Mucosa of descending colon (tissue), 3 donors: ENCODE measurements around the gene PRXL2B. TPM values are rescaled to one million over a fixed set of nuclear protein-coding genes. Genes with fewer than 3 reads are reported as not detected.

Experiments
- ATAC-seq: fragments of 200-7000 bp; cut with Tn5 transposase; one replicate; pipeline ENCODE4 v1.9.1; 2020; ENCODE audit warnings: mild to moderate bottlenecking, moderate library complexity
- DNase-seq, 3 donors: peaks; one replicate each; pipeline ENCODE4 v3.0.0-alpha.2; 2020
- H3K36me3 ChIP-seq: fragments of 200-600 bp; one replicate; pipeline ENCODE4 v1.8.0; 2021; ENCODE audit warnings: low read depth, mild to moderate bottlenecking
- H3K4me1 ChIP-seq: fragments of 200-600 bp; one replicate; pipeline ENCODE4 v1.8.0; 2021; ENCODE audit warnings: low read depth, mild to moderate bottlenecking
- H3K4me3 ChIP-seq: fragments of 200-600 bp; one replicate; pipeline ENCODE4 v1.8.0; 2021; ENCODE audit warnings: mild to moderate bottlenecking
- H3K9me3 ChIP-seq: fragments of 200-600 bp; one replicate; pipeline ENCODE4 v1.8.0; 2021; ENCODE audit warnings: mild to moderate bottlenecking
- CTCF ChIP-seq: fragments of 200-600 bp; IDR thresholded peaks from one replicate; pipeline ENCODE4 v1.8.0; 2022; ENCODE audit warnings: antibody characterized with exemption, mild to moderate bottlenecking
- intact Hi-C, 2 donors: fragments of 100-400 bp; cut with DNase I in 1 of 2; cut with micrococcal nuclease in 1 of 2; formaldehyde crosslinking; loops; one replicate each; pipeline versions ENCODE4 v1.11.0 to v1.11.1; 2022; cut with DNase I, micrococcal nuclease
- total RNA-seq, 3 donors: library from RNA; stranded (reverse); fragmentation: NEBNext Ultra II Directional in 2 of 3; extraction: Animal tissue kit (Norgen Biotek cat#: 25700) in 2 of 3; gene quantifications; one replicate each; pipeline versions ENCODE4 v1.2.1 to v1.2.4, GENCODE V29; 2021 to 2023
- donor health status: DM: no; HTN: no; CAD: no; lungs with moderate emphysema.
- donor health status: DM: no; HTN: no; CAD: no.
- donor health status: DM: no; HTN: yes; CAD: no.

PRXL2B gene
- total RNA-seq, 3 donors from 2014 or later: 45.2 to 65.5 (median 48.3) TPM

- H3K4me3 ChIP-seq: peak overlapping the region; percentile 72
- H3K36me3 ChIP-seq: peaks cover 5% of the 10 kb centered on the region
- ATAC-seq (peak; percentile 63), DNase-seq (peak; percentile 85 to 88 (median 86))
- peaks cover 42% of the 10 kb centered on the region for H3K4me1 ChIP-seq
- intact Hi-C loops: no loop called here
- H3K9me3 ChIP-seq: no peaks in the 10 kb centered on the region
- TF ChIP-seq CTCF: no peak
Measured at GRCh38 chr1:2557482-2558400, 28.8 kb upstream of the PRXL2B start.

DNA sequence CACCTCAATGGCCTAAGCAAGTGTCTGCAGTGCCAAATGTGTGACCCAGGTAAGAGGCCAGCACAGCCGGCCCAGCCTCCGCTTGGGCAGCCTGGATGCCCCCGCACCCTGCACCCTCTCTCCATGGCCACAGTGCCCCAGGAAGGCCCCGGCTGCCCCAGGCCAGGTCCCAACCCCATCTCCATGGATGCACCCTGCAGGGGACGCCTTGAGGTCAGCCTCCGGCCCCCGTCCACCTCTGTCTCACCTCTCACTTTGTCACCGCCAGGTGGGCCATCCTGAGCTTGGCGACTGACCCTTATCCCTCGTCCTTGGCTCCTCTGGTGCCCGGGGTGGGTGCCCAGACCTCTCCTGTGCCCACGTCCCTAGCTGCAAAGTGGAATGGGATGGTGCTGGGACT, 28.2 kb upstream of the PRXL2B start:
- ATAC-seq (no peak), DNase-seq (peak in 1 of 3 donors; percentile 58)
- intact Hi-C loops: no loop called here
- TF ChIP-seq CTCF: no peak
- peaks cover 42% of the 10 kb centered on the region for H3K4me1 ChIP-seq
- peaks cover 5% of the 10 kb centered on the region for H3K36me3 ChIP-seq
- H3K4me3 ChIP-seq: no peak overlapping the region
- H3K9me3 ChIP-seq: no peaks in the 10 kb centered on the region

GRCh38 chr1:2558861-2559260, 27.7 kb upstream of the PRXL2B start:
- intact Hi-C loops: no loop called here
- DNase-seq (no peak), ATAC-seq (no peak)
- TF ChIP-seq CTCF: no peak
- Histone ChIP-seq H3K36me3 (peaks cover 5% of the 10 kb centered on the region), H3K4me3 (no peak overlapping the region), H3K9me3 (no peaks in the 10 kb centered on the region), H3K4me1 (peaks cover 42% of the 10 kb centered on the region)

GRCh38 chr1:2559509-2560298, 26.9 kb upstream of the PRXL2B start:
- intact Hi-C loops: no loop called here
- no peak for TF ChIP-seq CTCF
- no peak for ATAC-seq
- DNase-seq: peak in 2 of 3 donors; percentile 42 to 56
- Histone ChIP-seq H3K4me3 (no peak overlapping the region), H3K4me1 (peaks cover 37% of the 10 kb centered on the region), H3K9me3 (no peaks in the 10 kb centered on the region), H3K36me3 (peaks cover 5% of the 10 kb centered on the region)

DNA sequence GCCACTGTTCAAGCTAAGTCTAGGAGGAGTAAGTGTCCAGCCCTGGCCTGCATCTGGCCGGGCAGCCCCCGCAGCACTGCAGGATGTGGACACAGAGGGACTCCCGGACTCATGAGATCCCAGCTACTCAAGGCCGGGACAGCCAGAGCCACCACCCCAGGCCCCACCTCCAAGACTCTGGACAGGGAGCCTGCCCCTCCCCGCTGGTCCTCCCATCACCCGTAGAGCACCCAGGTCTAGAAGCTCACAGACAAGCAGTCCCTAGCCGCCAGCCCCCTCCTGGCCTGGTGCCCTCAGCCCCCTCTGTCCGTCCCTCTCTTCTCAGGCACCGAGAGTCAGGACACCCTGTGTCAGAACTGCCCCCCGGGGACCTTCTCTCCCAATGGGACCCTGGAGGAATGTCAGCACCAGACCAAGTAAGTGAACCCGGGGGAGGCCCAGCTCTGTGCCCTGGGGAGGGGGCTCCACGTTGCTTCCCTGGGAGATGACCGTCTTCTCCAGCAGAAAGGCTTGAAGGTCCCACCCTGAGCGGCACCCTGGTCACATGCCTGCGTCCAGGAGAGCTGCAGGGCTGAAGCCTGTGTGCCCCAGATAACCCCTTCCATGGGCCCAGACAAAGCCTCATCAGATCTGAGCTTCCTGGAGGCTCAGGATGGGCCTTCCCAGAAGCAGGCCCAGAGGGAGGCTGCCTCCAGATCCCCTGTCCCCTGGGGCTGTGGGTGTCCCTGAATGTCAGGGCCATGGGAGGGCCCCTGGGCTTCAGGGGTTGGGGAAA, 26.1 kb upstream of the PRXL2B start:
- no peak for TF ChIP-seq CTCF
- Histone ChIP-seq H3K9me3 (no peaks in the 10 kb centered on the region), H3K4me1 (peaks cover 31% of the 10 kb centered on the region), H3K36me3 (peaks cover 5% of the 10 kb centered on the region), H3K4me3 (no peak overlapping the region)
- intact Hi-C loops: no loop called here
- ATAC-seq (no peak), DNase-seq (peak in 1 of 3 donors; percentile 57)
